ENCODE measurements around the gene PTDSS2.

DNA sequence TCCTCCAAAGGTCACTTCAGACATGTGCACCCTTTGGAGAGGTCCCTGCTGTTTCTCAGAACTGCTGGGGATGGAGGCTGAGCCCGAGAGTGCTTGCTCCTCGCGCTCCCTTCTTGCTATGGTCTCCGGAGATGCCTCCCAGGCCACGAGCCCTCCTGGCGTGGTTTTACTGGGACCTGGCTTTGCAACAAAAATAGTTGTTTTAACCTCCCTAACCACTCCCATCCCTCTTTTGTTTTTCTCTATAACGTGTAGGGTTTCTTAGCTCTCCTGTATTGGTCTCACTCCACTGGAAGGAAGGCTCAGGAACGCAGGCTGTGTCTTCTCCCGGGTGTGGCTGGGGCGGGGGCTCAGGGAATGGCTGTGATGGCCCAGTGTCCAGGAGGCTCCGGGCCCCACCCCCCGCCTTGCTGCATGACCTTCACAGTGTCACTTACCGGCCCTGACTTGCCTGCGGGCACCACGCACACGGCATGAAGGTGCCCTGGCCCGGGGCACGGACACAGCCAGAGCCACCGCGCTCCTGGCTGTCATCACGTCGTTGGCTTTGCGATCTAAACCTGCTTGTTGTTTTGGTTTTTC lies 5.6 kb downstream of the PTDSS2 start:
- no peak for TF ChIP-seq POLR2A (IDR thresholded peaks at IDR 0.05)
- no peak for TF ChIP-seq EP300 (IDR thresholded peaks at IDR 0.05)

Data from suprapubic skin (tissue), 2 donors.